Measurements from ENCODE around the gene CYB5R2.

DNA sequence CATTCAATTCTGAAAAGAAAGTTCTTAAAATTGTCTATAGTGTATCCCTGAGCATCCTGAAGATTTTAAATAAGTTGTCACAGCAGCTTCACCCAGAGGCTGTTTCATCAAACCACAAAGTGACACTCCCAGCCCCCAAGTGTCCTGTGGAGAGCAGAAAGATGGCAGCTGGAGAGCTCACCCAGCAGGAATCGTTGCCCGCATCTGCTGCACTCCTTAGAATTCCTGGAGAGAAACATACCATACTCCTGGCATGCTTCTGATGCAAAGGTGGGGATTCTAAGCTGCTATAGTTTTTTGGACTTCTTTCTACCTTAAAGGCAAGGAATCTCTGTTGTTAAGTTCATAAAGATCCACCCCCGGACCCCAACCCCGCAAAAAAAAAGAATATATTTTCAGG lies 13.5 kb upstream of the CYB5R2 start:
- TF ChIP-seq, protein P1, sequence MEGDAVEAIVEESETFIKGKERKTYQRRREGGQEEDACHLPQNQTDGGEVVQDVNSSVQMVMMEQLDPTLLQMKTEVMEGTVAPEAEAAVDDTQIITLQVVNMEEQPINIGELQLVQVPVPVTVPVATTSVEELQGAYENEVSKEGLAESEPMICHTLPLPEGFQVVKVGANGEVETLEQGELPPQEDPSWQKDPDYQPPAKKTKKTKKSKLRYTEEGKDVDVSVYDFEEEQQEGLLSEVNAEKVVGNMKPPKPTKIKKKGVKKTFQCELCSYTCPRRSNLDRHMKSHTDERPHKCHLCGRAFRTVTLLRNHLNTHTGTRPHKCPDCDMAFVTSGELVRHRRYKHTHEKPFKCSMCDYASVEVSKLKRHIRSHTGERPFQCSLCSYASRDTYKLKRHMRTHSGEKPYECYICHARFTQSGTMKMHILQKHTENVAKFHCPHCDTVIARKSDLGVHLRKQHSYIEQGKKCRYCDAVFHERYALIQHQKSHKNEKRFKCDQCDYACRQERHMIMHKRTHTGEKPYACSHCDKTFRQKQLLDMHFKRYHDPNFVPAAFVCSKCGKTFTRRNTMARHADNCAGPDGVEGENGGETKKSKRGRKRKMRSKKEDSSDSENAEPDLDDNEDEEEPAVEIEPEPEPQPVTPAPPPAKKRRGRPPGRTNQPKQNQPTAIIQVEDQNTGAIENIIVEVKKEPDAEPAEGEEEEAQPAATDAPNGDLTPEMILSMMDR (optimal IDR thresholded peaks at IDR 0.05 in 1 of 3, IDR thresholded peaks at IDR 0.05 in 1 of 3, conservative IDR thresholded peaks at IDR 0.05 in 1 of 3; ENCODE audit: extremely low read depth in 1 of 3, insufficient read depth in 2 of 3, low read length in 3 of 3), result no peak
- no peak for TF ChIP-seq EZH2 (IDR thresholded peaks at IDR 0.05; ENCODE audit: low read length)
